Measurements from ENCODE around the gene CDH4.

DNA sequence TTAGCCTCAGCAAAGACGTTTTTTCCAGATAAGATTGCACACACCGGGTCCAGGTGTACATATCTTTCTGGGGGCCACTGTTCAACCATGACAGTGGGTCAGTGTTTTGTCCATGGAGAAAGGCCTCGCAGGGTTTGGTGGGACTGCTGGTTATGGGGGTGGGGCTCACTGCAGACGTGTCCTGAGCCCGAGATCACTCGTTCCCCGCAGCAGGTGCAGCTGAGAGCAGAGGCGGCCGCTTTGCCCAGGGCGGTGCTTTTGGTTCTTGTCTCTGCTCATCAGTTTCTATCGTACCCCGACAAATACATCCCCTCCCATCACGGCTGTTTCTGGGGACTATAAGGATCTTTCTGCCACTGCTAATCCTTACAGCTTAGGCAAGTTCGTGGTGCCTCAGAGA is 166.9 kb downstream of the CDH4 start:
- no peak for TF ChIP-seq CTCF (IDR thresholded peaks at IDR 0.05)
- no peak for TF ChIP-seq POLR2AphosphoS5 (IDR thresholded peaks at IDR 0.05; ENCODE audit: low read depth, low read length)
